CD4-positive, alpha-beta T cell treated with Interleukin-15 for 1 hour (primary cell): ENCODE results near the gene TBC1D3D.
"Not testable (repeated sequence)": the region's sequence is repeated elsewhere in the genome, so short reads cannot be mapped to it uniquely, and the experiment has no call there.

ENCODE experiments used
- DNase-seq: peaks from one replicate; pipeline ENCODE4 v3.0.0-alpha.2; 2020

TBC1D3D gene

GRCh38 chr17:38003676-38004075, at the start of gene TBC1D3D:
TSS of gene TBC1D3D (plus strand) at chr17:38003976. CDS start at chr17:38005561, 1,585 bp downstream.
- not testable (repeated sequence) for DNase-seq

- DNase-seq = not testable (repeated sequence)
Observed at GRCh38 chr17:37988960-37989359, 14.8 kb upstream of the TBC1D3D start, which contains the start of gene TBC1D3L. TSS of gene TBC1D3L (minus strand) at chr17:37989060. CDS start at chr17:37987520, 1,540 bp downstream.
